ENCODE measurements around the gene MCAT. TPM values are rescaled to one million over a fixed set of nuclear protein-coding genes. Genes with fewer than 3 reads are reported as not detected.

Gene MCAT
- polyA plus RNA-seq, 1 donor, result 15.6 TPM

- H3K36me3 ChIP-seq (ENCODE audit: control insufficient read depth, insufficient read depth, low read length), result peaks cover 77% of the 10 kb centered on the region
- no peak overlapping the region for H3K27ac ChIP-seq (ENCODE audit: low read length)
- H3K9me3 ChIP-seq (ENCODE audit: control insufficient read depth, low read depth, low read length), result no peaks in the 10 kb centered on the region
- no CpG with 5 or more reads among the region's 10 CpGs for WGBS (ENCODE audit: insufficient coverage, low lambda C conversion rate)
- no peak for DNase-seq
- no peaks in the 10 kb centered on the region for H3K27me3 ChIP-seq (ENCODE audit: control insufficient read depth, insufficient read depth, low read length)
- no peak overlapping the region for H3K4me3 ChIP-seq (ENCODE audit: low read length)
- no peaks in the 10 kb centered on the region for H3K4me1 ChIP-seq (ENCODE audit: control insufficient read depth, insufficient read depth, low read length)
These were observed 6.4 kb downstream of the MCAT start for GRCh38 chr22:43136801-43137200.

GRCh38 chr22:43136255-43136654, 6.9 kb downstream of the MCAT start:
- H3K36me3 ChIP-seq (ENCODE audit: control insufficient read depth, insufficient read depth, low read length), result peaks cover 82% of the 10 kb centered on the region
- no peaks in the 10 kb centered on the region for H3K9me3 ChIP-seq (ENCODE audit: control insufficient read depth, low read depth, low read length)
- no peaks in the 10 kb centered on the region for H3K4me1 ChIP-seq (ENCODE audit: control insufficient read depth, insufficient read depth, low read length)
- no peak for DNase-seq
- no peak overlapping the region for H3K4me3 ChIP-seq (ENCODE audit: low read length)
- WGBS (ENCODE audit: insufficient coverage, low lambda C conversion rate), result 90% methylated on average over 2 of the region's 9 CpGs
- H3K27ac ChIP-seq (ENCODE audit: low read length), result no peak overlapping the region
- no peaks in the 10 kb centered on the region for H3K27me3 ChIP-seq (ENCODE audit: control insufficient read depth, insufficient read depth, low read length)

GRCh38 chr22:43135565-43135964, 7.6 kb downstream of the MCAT start:
- no CpG with 5 or more reads among the region's 5 CpGs for WGBS (ENCODE audit: insufficient coverage, low lambda C conversion rate)
- Histone ChIP-seq H3K4me3 (ENCODE audit: low read length) (no peak overlapping the region), H3K27me3 (ENCODE audit: control insufficient read depth, insufficient read depth, low read length) (no peaks in the 10 kb centered on the region), H3K27ac (ENCODE audit: low read length) (no peak overlapping the region), H3K36me3 (ENCODE audit: control insufficient read depth, insufficient read depth, low read length) (peaks cover 78% of the 10 kb centered on the region), H3K9me3 (ENCODE audit: control insufficient read depth, low read depth, low read length) (no peaks in the 10 kb centered on the region), H3K4me1 (ENCODE audit: control insufficient read depth, insufficient read depth, low read length) (no peaks in the 10 kb centered on the region)
- DNase-seq, result no peak

GRCh38 chr22:43134553-43134952, 8.6 kb downstream of the MCAT start:
- Histone ChIP-seq H3K27me3 (ENCODE audit: control insufficient read depth, insufficient read depth, low read length) (no peaks in the 10 kb centered on the region), H3K36me3 (ENCODE audit: control insufficient read depth, insufficient read depth, low read length) (peaks cover 71% of the 10 kb centered on the region), H3K9me3 (ENCODE audit: control insufficient read depth, low read depth, low read length) (no peaks in the 10 kb centered on the region), H3K4me1 (ENCODE audit: control insufficient read depth, insufficient read depth, low read length) (peaks cover 8% of the 10 kb centered on the region), H3K4me3 (ENCODE audit: low read length) (no peak overlapping the region), H3K27ac (ENCODE audit: low read length) (no peak overlapping the region)
- whole genome bisulfite sequencing (ENCODE audit: insufficient coverage, low lambda C conversion rate), result no CpG with 5 or more reads among the region's 4 CpGs
- no peak for DNase-seq

- Histone ChIP-seq H3K4me3 (ENCODE audit: low read length) (no peak overlapping the region), H3K4me1 (ENCODE audit: control insufficient read depth, insufficient read depth, low read length) (peaks cover 16% of the 10 kb centered on the region), H3K27ac (ENCODE audit: low read length) (no peak overlapping the region), H3K27me3 (ENCODE audit: control insufficient read depth, insufficient read depth, low read length) (no peaks in the 10 kb centered on the region), H3K9me3 (ENCODE audit: control insufficient read depth, low read depth, low read length) (no peaks in the 10 kb centered on the region), H3K36me3 (ENCODE audit: control insufficient read depth, insufficient read depth, low read length) (peaks cover 63% of the 10 kb centered on the region)
- WGBS (ENCODE audit: insufficient coverage, low lambda C conversion rate), result 100% methylated on average over 1 of the region's 9 CpGs
- DNase-seq, result no peak
These were observed 9.8 kb downstream of the MCAT start for GRCh38 chr22:43133401-43133800.

GRCh38 chr22:43131773-43132501, 11.3 kb downstream of the MCAT start:
- no peak for DNase-seq
- H3K27ac ChIP-seq (ENCODE audit: low read length), result no peak overlapping the region
- H3K4me3 ChIP-seq (ENCODE audit: low read length), result no peak overlapping the region
- H3K27me3 ChIP-seq (ENCODE audit: control insufficient read depth, insufficient read depth, low read length), result no peaks in the 10 kb centered on the region
- no CpG with 5 or more reads among the region's 17 CpGs for WGBS (ENCODE audit: insufficient coverage, low lambda C conversion rate)
- H3K36me3 ChIP-seq (ENCODE audit: control insufficient read depth, insufficient read depth, low read length), result peaks cover 50% of the 10 kb centered on the region
- H3K4me1 ChIP-seq (ENCODE audit: control insufficient read depth, insufficient read depth, low read length), result peaks cover 31% of the 10 kb centered on the region
- H3K9me3 ChIP-seq (ENCODE audit: control insufficient read depth, low read depth, low read length), result no peaks in the 10 kb centered on the region

GRCh38 chr22:43129426-43130425, 13.5 kb downstream of the MCAT start:
- Histone ChIP-seq H3K27ac (ENCODE audit: low read length) (peak overlapping the region; percentile 39), H3K27me3 (ENCODE audit: control insufficient read depth, insufficient read depth, low read length) (no peaks in the 10 kb centered on the region), H3K36me3 (ENCODE audit: control insufficient read depth, insufficient read depth, low read length) (peaks cover 31% of the 10 kb centered on the region), H3K9me3 (ENCODE audit: control insufficient read depth, low read depth, low read length) (no peaks in the 10 kb centered on the region), H3K4me1 (ENCODE audit: control insufficient read depth, insufficient read depth, low read length) (peaks cover 41% of the 10 kb centered on the region), H3K4me3 (ENCODE audit: low read length) (no peak overlapping the region)
- DNase-seq, result no peak
- 27% methylated on average over 2 of the region's 16 CpGs for WGBS (ENCODE audit: insufficient coverage, low lambda C conversion rate)

DNA sequence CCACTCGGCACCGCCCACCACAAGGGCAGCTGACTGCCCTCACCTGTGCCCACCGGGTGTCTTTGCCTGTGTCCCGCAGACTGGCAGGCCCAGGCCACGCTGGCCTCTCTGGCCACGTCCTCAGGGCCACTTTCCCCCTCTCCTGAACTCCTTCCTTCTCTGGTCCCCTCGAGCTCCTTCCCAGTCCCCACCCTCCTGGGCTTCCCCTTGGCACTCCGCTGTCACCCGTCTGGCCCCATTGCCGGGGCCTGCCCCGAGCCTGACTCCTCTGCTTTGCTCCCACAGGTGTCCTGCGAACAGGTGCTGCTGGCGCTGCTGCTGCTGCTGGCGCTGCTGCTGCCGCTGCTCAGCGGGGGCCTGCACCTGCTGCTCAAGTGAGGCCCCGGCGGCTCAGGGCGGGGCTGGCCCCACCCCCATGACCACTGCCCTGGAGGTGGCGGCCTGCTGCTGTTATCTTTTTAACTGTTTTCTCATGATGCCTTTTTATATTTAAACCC, 14.2 kb downstream of the MCAT start:
- Histone ChIP-seq H3K4me3 (ENCODE audit: low read length) (no peak overlapping the region), H3K27me3 (ENCODE audit: control insufficient read depth, insufficient read depth, low read length) (no peaks in the 10 kb centered on the region), H3K4me1 (ENCODE audit: control insufficient read depth, insufficient read depth, low read length) (peaks cover 41% of the 10 kb centered on the region), H3K36me3 (ENCODE audit: control insufficient read depth, insufficient read depth, low read length) (peaks cover 25% of the 10 kb centered on the region), H3K9me3 (ENCODE audit: control insufficient read depth, low read depth, low read length) (no peaks in the 10 kb centered on the region), H3K27ac (ENCODE audit: low read length) (no peak overlapping the region)
- no CpG with 5 or more reads among the region's 20 CpGs for WGBS (ENCODE audit: insufficient coverage, low lambda C conversion rate)
- peak; percentile 75 to 86 for DNase-seq

DNA sequence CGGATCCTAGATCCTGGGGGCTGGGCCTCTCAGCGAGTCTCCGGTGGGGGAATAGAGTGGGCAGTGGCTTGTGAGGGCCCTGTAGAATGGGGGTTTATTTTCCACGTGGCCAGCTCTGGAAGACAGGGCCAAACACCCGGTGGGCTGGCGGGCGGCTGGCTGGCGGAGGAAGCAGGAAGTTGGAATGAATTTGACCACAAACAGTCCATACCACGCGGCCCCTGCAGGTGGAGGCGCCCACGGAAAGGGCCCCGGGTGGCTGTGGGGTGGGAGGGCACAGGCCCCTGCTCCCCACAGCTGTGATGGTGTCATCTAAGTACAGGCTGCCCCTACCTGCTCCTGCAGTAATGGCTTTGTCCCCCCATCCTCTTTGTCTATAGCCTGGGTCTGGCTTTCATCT, 15.1 kb downstream of the MCAT start:
- no peaks in the 10 kb centered on the region for H3K9me3 ChIP-seq (ENCODE audit: control insufficient read depth, low read depth, low read length)
- H3K27ac ChIP-seq (ENCODE audit: low read length), result peak overlapping the region; percentile 46
- peaks cover 20% of the 10 kb centered on the region for H3K36me3 ChIP-seq (ENCODE audit: control insufficient read depth, insufficient read depth, low read length)
- DNase-seq, result no peak
- no CpG with 5 or more reads among the region's 13 CpGs for WGBS (ENCODE audit: insufficient coverage, low lambda C conversion rate)
- no peak overlapping the region for H3K4me3 ChIP-seq (ENCODE audit: low read length)
- peaks cover 41% of the 10 kb centered on the region for H3K4me1 ChIP-seq (ENCODE audit: control insufficient read depth, insufficient read depth, low read length)
- no peaks in the 10 kb centered on the region for H3K27me3 ChIP-seq (ENCODE audit: control insufficient read depth, insufficient read depth, low read length)

GRCh38 chr22:43127166-43127908, 15.9 kb downstream of the MCAT start:
- no CpG with 5 or more reads among the region's 17 CpGs for WGBS (ENCODE audit: insufficient coverage, low lambda C conversion rate)

More at GRCh38 chr22:43127166-43127908, 15.9 kb downstream of the MCAT start:
- Histone ChIP-seq H3K36me3 (ENCODE audit: control insufficient read depth, insufficient read depth, low read length) (peaks cover 13% of the 10 kb centered on the region), H3K9me3 (ENCODE audit: control insufficient read depth, low read depth, low read length) (no peaks in the 10 kb centered on the region), H3K4me3 (ENCODE audit: low read length) (no peak overlapping the region), H3K27ac (ENCODE audit: low read length) (peak overlapping the region; percentile 64), H3K4me1 (ENCODE audit: control insufficient read depth, insufficient read depth, low read length) (peaks cover 41% of the 10 kb centered on the region), H3K27me3 (ENCODE audit: control insufficient read depth, insufficient read depth, low read length) (no peaks in the 10 kb centered on the region)
- DNase-seq, result peak; percentile 81 to 86

All from large intestine (tissue), 3 donors.